HCT116 (cell line): Measurements from ENCODE around the gene CYREN.

Experiments used
- EGR1 ChIP-seq: IDR thresholded peaks from 2 replicates; pipeline ENCODE4 v1.6.1; 2012; ENCODE audit warnings: low read depth
- EZH2 ChIP-seq: fragments of 200-600 bp; sonication (generic); IDR thresholded peaks from 2 replicates; pipeline ENCODE4 v1.6.1; 2017; ENCODE audit warnings: antibody characterized with exemption, mixed run types
- POLR2A ChIP-seq: IDR thresholded peaks from 2 replicates; pipeline ENCODE4 v1.7.0; 2011; ENCODE audit warnings: borderline replicate concordance; ENCODE audit not compliant: insufficient read depth, insufficient read length; ENCODE audit errors: extremely low read depth
- POLR2AphosphoS5 ChIP-seq: IDR thresholded peaks from 2 replicates; pipeline ENCODE4 v1.6.1; 2011; ENCODE audit warnings: mild to moderate bottlenecking, low read depth, low read length, moderate library complexity
- TF ChIP-seq, protein P1 (sequence below), 3 experiments: fragments of 200-600 bp in 1 of 3; sonication (generic) in 1 of 3; IDR thresholded peaks in 2 of 3; conservative IDR thresholded peaks in 1 of 3; 2 replicates each; pipeline ENCODE4 v1.5.1; 2012 to 2017; ENCODE audit warnings: low read depth in 2 of 3, low read length in 2 of 3, antibody characterized with exemption in 1 of 3, borderline replicate concordance in 1 of 3, control low read depth in 1 of 3, mild to moderate bottlenecking in 1 of 3, mixed read lengths in 1 of 3, mixed run types in 1 of 3, moderate library complexity in 1 of 3; ENCODE audit not compliant: insufficient read depth in 1 of 3

- TF ChIP-seq POLR2AphosphoS5, result no peak
- TF ChIP-seq, protein P1, sequence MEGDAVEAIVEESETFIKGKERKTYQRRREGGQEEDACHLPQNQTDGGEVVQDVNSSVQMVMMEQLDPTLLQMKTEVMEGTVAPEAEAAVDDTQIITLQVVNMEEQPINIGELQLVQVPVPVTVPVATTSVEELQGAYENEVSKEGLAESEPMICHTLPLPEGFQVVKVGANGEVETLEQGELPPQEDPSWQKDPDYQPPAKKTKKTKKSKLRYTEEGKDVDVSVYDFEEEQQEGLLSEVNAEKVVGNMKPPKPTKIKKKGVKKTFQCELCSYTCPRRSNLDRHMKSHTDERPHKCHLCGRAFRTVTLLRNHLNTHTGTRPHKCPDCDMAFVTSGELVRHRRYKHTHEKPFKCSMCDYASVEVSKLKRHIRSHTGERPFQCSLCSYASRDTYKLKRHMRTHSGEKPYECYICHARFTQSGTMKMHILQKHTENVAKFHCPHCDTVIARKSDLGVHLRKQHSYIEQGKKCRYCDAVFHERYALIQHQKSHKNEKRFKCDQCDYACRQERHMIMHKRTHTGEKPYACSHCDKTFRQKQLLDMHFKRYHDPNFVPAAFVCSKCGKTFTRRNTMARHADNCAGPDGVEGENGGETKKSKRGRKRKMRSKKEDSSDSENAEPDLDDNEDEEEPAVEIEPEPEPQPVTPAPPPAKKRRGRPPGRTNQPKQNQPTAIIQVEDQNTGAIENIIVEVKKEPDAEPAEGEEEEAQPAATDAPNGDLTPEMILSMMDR (IDR thresholded peaks at IDR 0.05 in 2 of 3, conservative IDR thresholded peaks at IDR 0.05 in 1 of 3; ENCODE audit: borderline replicate concordance in 1 of 3, insufficient read depth in 1 of 3, low read depth in 2 of 3, low read length in 2 of 3), result no peak
- no peak for TF ChIP-seq EZH2
- TF ChIP-seq EGR1, result no peak
- TF ChIP-seq POLR2A, result no peak
Measured at GRCh38 chr7:135151132-135151531, 19.4 kb downstream of the CYREN start.
